Neutrophil (primary cell): ENCODE data around the gene CAMP.

Source experiments
- H3K27ac ChIP-seq: fragments of 200-600 bp; sonication (generic); 2 replicates; pipeline ENCODE4 v1.5.1; 2016; ENCODE audit warnings: mild to moderate bottlenecking, moderate library complexity
- H3K27me3 ChIP-seq: fragments of 200-600 bp; sonication (generic); 2 replicates; pipeline ENCODE4 v1.6.0; 2016; ENCODE audit warnings: mild to moderate bottlenecking
- H3K36me3 ChIP-seq: fragments of 200-600 bp; sonication (generic); 2 replicates; pipeline ENCODE4 v1.5.1; 2017
- H3K4me1 ChIP-seq, 2 experiments: fragments of 200-600 bp in 1 of 2; sonication (generic) in 1 of 2; 1 replicate in 1 of 2; 2 replicates in 1 of 2; pipeline versions ENCODE4 v1.5.1 to v1.6.1; 2013 to 2016; ENCODE audit warnings: low read depth in 1 of 2, low read length in 1 of 2, mild to moderate bottlenecking in 1 of 2, moderate library complexity in 1 of 2; ENCODE audit not compliant: control insufficient read depth in 1 of 2, insufficient read depth in 1 of 2
- H3K4me3 ChIP-seq, 2 experiments: fragments of 200-600 bp in 1 of 2; sonication (generic) in 1 of 2; 1 replicate in 1 of 2; 2 replicates in 1 of 2; pipeline ENCODE4 v1.5.1; 2013 to 2016; ENCODE audit warnings: low read depth in 1 of 2, low read length in 1 of 2, mild to moderate bottlenecking in 1 of 2, moderate library complexity in 1 of 2
- H3K9me3 ChIP-seq: fragments of 200-600 bp; sonication (generic); 2 replicates; pipeline ENCODE4 v1.5.1; 2016
- CTCF ChIP-seq: fragments of 200-600 bp; sonication (generic); IDR thresholded peaks from 2 replicates; pipeline ENCODE4 v1.5.1; 2016; ENCODE audit warnings: antibody characterized with exemption

Gene CAMP

GRCh38 chr3:48238531-48239085, 15.3 kb downstream of the CAMP start:
- Histone ChIP-seq H3K36me3 (no peaks in the 10 kb centered on the region), H3K4me1 (peaks cover 39 to 43% of the 10 kb centered on the region in 2 experiments), H3K4me3 (no peak overlapping the region), H3K9me3 (no peaks in the 10 kb centered on the region), H3K27ac (no peak overlapping the region), H3K27me3 (no peaks in the 10 kb centered on the region)
- TF ChIP-seq CTCF = no peak

GRCh38 chr3:48240000-48240963, 17.0 kb downstream of the CAMP start:
- peak overlapping the region; percentile 85 for H3K27ac ChIP-seq
- no peak for TF ChIP-seq CTCF
- peaks cover 39 to 43% of the 10 kb centered on the region in 2 experiments for H3K4me1 ChIP-seq
- H3K36me3 ChIP-seq = no peaks in the 10 kb centered on the region
- no peaks in the 10 kb centered on the region for H3K27me3 ChIP-seq
- peak overlapping the region; percentile 69 to 93 for H3K4me3 ChIP-seq
- H3K9me3 ChIP-seq = no peaks in the 10 kb centered on the region

- no peaks in the 10 kb centered on the region for H3K9me3 ChIP-seq
- TF ChIP-seq CTCF = no peak
- peaks cover 39 to 43% of the 10 kb centered on the region in 2 experiments for H3K4me1 ChIP-seq
- peak overlapping the region; percentile 69 to 93 for H3K4me3 ChIP-seq
- no peaks in the 10 kb centered on the region for H3K27me3 ChIP-seq
- peak overlapping the region; percentile 85 for H3K27ac ChIP-seq
- H3K36me3 ChIP-seq = no peaks in the 10 kb centered on the region
Measured at GRCh38 chr3:48241796-48242455, 18.6 kb downstream of the CAMP start.

- no peaks in the 10 kb centered on the region for H3K9me3 ChIP-seq
- peaks cover 32 to 36% of the 10 kb centered on the region in 2 experiments for H3K4me1 ChIP-seq
- TF ChIP-seq CTCF = no peak
Measured at GRCh38 chr3:48243886-48244285, 20.6 kb downstream of the CAMP start.

GRCh38 chr3:48244461-48244860, 21.2 kb downstream of the CAMP start:
- Histone ChIP-seq H3K27ac (no peak overlapping the region), H3K27me3 (no peaks in the 10 kb centered on the region), H3K4me3 (no peak overlapping the region), H3K36me3 (peaks cover under 1% of the 10 kb centered on the region), H3K9me3 (no peaks in the 10 kb centered on the region), H3K4me1 (peaks cover 30 to 34% of the 10 kb centered on the region in 2 experiments)
- TF ChIP-seq CTCF = no peak

More at GRCh38 chr3:48243886-48244285, 20.6 kb downstream of the CAMP start:
- no peaks in the 10 kb centered on the region for H3K36me3 ChIP-seq
- H3K27me3 ChIP-seq = no peaks in the 10 kb centered on the region
- H3K4me3 ChIP-seq = no peak overlapping the region
- H3K27ac ChIP-seq = no peak overlapping the region
